Effector CD8-positive, alpha-beta T cell (primary cell): ENCODE results near the gene UXS1.

ENCODE experiments used
- DNase-seq: peaks from one replicate; lab custom pipeline; 2025; lab: John Stamatoyannopoulos, UW

The UXS1 gene

DNA sequence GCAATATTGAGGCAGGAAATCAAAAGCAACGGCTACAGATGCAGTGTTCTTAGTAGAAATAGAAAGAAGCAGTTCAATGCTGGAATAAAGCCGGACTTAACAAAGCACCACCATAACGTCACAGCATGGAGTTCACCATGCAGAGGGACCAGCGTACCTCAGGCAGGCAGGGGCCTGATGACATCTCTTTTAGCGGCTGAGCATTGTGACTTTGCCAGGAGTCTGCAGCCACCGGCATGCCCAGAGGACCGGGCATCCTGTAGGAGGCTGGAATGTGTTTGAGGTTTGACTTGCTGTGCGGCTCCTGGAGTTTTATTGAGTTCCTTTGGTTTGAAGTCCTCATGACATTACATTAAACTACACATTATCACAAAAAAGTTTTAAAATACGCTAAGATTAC lies 139.8 kb downstream of the UXS1 start:
- DNase-seq: no peak

GRCh38 chr2:106053581-106053980 lies 140.5 kb downstream of the UXS1 start:
- no peak for DNase-seq

- no peak for DNase-seq
Measured at GRCh38 chr2:106053116-106053515, 141.0 kb downstream of the UXS1 start.

DNA sequence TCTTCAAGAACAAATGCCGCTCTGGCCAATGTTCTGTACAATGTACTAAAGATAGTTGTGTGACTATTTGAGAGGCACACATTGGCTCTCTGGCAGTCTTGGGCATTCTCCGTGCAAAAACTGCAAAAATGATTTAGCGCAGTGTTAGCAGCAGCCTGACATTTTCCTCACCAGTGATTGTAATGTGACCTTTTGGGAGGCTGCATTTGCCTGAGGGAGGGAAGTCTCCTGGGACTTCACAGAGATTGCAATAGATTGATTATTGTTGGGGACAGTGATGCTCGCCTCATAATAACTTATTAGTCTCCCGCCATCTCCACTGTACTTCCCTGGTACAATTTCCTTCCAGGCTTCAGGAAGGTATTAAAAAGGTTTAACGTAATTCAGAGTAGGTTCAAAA lies 149.2 kb downstream of the UXS1 start:
- no peak for DNase-seq

DNA sequence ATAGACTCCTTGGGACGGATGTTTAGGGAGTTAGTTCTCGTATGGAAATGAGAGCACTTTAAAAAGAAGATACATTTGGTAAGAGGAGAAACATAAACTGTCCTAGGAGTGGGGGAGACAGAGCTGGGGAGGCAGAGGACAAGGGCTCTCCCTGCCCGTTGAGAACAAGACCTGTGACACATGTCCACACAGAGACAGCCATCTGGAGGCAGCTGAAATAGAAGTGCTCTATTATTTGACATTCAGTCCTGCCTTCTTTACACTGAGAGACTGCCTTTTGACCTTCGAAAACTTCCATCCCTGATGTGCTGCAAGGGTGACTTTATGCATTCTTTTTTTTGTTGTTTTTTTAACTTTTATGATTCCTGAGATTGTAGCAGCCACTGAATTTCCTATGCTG lies 150.1 kb downstream of the UXS1 start:
- DNase-seq: no peak
